ENCODE measurements around the gene NRXN3.

NRXN3 gene

DNA sequence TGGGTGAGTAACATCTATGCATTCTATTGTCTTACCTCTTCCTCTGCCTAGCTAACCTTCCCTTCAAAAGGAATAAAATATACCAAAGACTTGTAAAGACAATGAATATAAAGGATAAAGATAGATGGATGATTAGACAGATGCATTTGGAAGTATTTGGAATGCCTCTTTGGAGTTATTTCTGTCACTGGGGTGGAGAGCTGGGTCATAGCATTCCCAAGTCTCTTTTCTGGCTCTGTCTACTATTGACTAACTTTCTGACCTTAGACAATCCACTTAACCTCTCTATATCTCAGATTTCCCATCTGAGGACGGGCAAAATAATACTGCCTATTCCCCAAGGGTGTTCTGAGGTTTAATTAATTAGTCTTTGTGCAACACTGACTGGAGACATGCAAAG, 1523.8 kb downstream of the NRXN3 start:
- DNase-seq (ENCODE audit: low spot score) = no peak

DNA sequence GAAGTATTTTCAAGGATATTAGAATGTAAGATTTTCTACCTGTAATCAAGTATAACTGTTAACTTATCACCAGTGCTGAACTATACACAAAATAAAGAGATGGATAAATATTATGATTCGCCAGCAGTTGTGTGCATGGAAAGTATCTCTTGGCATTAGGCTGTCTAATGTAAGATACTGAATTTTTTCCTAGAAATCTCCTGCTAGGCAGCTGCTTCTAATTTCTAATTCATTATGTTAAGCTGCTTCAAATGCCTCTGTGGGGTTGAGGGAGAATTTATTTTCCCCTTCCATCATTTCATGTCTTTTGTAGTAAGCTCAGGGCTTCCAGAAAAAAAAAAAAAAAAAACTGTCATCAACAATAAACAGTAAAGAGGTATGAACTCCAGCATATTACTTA, 1525.1 kb downstream of the NRXN3 start:
- DNase-seq (ENCODE audit: low spot score) = no peak

DNA sequence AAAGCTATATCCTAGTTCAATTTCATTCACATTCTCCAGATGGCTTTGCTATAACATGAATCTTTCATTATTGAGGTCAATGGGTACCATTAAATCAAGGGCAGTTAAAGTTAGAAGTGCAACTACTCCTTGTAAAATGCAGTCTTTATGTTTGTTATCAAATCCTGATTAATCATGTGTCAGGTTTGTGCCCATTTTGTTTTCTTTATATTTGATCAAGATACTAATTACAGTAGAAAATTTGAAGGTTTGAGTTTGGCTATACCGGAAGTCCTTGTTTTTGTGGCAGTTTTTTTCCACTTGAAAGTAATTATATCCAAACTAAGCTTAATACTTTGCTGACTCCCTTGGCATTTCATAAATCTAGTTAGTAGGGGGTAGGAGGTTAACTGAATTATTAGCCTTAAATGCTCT, 1528.1 kb downstream of the NRXN3 start:
- DNase-seq (ENCODE audit: low spot score) = no peak

DNA sequence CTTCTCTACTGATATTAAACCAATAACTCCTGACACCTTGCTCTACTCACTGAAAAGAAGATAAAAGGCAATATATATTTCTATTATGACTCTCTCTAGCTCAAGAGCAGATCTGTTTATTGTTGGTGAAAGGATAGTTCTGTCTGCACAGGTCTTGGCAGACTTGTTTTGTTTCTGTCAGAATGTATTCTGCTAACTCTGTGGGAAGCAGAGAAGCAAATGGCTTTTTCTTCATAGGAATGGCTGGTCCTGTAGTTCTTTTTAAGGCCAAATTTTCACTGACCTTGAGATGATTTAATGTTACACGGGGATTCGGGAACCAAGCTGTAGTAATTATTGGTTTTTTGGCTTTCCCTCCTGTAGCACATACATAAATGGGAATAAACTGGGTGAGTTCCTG, 1529.0 kb downstream of the NRXN3 start:
- no peak for DNase-seq (ENCODE audit: low spot score)

DNA sequence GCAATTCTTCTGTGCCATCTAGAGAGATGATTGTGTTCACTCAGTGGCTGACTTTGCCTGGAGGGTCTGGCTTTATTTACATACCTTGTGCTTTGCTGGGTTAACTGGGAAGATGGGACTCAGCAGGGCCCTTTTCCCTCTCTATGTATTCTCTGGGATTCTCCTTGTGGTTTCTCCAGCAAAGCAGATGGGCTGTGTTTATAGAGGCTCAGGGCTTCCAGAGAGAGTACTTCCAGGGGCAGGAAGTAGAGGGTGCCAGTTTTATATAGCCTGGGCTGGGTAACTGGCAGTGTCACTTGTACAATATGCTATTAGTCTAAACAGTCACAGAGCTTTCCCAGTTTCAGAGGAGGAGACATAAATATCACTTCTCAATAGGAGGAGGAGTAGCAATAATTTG, 1531.2 kb downstream of the NRXN3 start:
- no peak for DNase-seq (ENCODE audit: low spot score)

DNA sequence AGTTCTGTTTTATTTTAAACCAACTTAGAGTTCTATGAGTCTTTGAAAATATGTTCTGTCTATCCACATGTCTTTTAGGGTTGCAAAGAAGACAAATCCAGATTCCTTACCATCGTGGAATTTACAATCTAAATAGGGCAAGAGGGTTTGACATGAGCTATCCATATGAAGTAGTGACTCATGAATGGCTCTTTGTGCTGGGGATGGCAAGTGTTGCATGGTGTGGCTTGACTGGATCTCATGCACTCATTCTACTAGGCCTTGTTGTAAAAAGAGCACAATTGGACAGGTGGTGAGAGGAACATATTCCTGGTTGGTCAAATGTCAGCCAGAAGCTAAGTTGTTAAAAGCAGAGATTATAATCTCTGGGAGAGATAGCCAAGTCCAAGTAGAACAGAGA, 1532.0 kb downstream of the NRXN3 start:
- no peak for DNase-seq (ENCODE audit: low spot score)

DNA sequence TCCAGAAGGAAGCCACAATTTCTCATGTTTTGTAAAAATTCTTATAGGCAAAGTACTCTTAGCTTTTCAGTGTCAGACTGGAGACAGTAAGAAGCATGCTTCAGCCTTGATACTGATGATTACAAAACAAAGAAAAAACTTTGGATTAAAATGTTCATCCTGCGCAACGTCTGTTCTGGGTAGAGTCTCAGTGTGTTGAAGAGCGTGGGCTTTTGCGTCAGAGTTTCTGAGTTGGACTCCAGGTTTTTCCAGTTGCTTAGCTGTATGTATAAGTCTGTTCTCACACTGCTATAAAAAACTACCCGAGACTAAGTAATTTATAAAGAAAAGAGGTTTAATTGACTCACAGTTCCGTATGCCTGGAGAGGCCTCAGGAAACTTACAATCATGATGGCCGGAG, 1533.0 kb downstream of the NRXN3 start:
- DNase-seq (ENCODE audit: low spot score) = no peak

DNA sequence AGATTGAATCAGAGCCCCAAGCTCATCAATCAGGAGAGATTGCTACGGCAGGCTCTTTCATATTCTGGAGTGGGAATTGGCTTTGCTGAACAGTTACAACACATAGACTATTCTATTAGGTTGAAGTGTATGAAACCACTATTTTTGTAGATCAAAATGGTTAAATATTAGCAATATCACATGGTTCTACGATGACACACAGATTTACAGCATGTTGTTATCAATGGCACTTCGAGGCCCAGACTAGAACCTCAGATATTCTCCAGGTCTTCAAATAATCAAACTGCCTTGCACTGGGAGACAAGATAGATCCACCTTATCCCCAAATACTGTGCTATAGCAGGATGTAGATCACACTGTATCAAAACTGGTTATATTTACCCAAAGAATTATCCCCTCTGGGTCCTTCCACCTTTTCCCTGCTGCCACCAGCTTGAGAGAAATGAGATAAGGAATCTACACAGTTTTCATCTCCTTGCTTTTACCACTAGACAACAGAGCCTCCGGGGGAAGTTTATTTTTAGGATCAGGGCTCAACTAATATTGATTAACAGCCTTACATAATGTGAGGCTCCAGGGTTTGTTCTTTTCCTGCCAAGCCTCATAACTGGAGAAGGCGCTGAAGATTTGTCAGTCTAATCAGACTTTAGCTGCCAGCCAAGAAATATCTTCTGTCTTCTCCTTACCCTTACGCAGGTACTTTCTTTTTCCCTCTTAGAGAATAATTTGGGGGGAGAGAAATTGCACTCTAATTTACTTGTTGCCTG, 1534.1 kb downstream of the NRXN3 start:
- no peak for DNase-seq (ENCODE audit: low spot score)

DNA sequence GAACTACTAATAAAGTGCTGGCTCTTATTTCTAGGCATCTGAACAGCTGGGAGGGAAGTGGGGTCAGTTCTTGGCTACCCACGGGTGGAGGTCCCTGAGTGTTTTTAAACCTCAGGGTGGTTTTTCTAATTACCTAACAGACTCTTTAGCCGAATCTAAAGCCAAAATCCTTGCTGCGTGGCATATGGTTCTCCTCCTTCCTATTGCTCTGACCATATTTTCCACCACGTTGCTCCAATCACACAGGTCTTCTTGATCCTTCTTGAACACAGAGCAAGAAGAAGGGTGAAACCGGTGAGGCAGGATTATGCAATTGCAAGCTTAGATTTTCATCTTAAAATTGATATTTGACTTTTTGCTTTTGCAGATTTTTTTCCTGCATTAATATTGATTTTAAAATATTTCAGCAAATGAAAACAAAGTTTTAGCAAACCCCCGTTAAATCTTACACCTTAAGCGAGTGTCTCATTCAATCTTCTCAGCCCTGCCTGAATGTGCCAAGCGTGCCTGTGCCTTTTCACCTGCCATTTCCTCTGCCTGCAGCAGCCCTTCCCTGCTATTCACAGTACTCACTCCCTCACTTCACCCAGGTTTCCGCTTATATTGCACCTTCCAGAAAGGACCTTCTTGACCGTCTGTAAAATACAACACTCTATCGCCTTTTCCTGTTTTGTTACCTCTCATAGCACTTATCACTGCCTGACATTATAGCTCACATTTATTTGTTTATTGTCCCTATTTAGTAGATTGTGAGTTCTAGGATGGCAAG, 1535.1 kb downstream of the NRXN3 start:
- DNase-seq (ENCODE audit: low spot score) = no peak

DNA sequence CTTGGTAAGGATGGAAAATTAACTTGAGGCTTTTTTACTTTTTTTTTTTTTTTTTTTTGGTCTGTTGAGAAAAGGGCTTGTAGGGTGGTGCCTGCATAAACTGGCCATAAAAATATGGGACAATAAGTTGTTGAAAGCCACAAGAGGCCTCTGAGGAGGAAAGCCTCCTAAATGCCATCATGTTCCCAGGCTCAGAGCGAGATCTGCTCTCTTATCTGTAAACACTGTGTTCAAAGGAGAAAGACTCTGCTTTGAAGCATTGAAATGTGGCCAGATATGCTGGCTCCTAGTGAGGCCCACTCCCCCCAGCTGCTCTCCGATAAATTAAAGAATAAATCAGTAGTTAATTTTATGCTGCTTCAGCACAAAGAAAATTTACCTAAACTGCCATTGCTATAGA, 1536.2 kb downstream of the NRXN3 start:
- no peak for DNase-seq (ENCODE audit: low spot score)

DNA sequence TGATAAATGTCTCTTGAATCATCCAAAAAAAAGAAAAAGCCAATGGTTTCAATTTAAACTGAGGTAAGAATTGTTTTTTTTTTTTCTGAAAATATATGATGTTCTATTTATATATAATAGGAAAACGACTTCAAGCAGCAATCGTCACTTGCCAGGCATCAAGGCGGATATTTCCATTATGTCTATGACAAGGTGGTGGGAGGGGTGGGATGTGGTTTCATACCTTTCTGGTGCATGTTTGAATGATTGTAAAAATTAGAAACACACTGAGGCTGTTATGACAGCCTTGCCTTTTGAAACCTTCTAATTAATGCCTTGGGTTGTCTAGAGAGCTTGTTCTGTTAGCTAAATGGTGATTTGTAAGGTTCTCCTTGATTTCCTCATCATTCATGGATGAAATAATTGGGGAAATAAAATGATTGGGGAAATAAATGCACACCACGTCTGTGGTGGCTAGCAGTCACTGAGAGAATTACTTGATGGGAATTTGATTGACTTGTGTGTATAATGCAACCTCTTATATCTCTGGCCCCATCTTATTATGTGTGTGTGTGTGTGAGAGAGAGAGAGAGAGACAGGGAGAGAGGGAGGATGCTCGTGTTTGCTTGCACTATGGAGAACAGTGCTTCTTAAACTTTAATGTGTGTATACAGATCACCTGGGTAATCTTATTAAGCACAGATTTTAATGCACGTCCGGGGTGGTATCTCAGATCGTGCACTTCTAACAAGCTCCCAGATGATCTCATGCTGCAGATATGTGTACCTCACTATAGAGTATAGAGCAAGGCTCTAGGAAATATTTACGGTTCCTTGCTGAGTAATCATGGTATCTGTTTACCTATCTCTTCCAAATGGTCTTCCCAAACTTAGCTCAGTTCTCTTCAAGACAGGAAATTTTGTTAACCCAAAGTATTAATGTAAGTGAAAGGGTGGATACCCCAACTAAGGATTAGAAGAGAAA, 1538.5 kb downstream of the NRXN3 start:
- no peak for DNase-seq (ENCODE audit: low spot score)

DNA sequence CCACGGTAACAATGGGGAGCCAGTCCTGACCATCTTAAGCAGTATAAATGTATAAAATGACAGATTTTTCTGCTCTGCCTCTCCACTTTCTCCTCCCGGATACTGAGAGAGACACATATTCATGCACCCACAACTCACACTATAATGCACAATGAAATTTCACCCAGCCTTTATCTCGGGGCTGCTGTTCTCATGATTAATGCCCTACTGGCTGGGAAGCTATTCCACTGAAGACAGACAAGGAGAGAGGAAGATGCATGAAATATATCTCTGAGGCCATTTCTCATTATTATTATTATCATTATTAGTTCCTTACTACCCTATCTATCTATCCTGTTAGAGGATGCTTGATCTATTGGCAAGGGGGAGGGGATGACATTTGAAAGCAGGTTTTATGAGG, 1539.4 kb downstream of the NRXN3 start:
- no peak for DNase-seq (ENCODE audit: low spot score)

DNA sequence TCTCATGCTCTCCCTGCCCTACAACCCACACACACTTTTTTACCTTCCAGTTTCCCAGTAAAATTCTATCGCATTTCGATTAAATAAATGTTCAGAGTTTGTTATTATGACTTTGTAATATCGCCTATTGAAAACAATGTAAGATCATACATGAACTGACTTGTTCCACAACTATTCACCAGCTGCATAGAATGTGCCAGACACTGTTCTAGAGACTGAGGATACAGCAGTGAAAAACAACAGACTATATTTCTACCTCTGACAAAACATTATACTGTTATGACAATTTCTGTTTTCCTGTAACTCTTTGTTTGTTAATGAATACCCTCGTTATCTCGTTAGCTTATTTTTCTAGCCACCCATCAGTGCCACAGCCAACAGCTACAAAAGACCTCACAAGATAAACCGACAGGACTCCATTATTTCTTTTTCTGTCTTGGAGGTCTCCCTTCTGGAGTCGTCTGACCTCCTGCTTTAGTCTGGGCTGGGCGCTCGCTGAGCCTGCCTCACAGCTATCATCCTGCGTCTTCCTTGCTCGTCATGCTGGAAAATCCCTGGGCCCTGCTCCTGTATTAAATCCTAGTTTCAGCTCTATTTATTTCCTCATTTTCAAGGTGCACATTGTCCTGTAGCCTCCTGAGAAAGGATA, 1542.3 kb downstream of the NRXN3 start:
- DNase-seq (ENCODE audit: low spot score) = no peak

DNA sequence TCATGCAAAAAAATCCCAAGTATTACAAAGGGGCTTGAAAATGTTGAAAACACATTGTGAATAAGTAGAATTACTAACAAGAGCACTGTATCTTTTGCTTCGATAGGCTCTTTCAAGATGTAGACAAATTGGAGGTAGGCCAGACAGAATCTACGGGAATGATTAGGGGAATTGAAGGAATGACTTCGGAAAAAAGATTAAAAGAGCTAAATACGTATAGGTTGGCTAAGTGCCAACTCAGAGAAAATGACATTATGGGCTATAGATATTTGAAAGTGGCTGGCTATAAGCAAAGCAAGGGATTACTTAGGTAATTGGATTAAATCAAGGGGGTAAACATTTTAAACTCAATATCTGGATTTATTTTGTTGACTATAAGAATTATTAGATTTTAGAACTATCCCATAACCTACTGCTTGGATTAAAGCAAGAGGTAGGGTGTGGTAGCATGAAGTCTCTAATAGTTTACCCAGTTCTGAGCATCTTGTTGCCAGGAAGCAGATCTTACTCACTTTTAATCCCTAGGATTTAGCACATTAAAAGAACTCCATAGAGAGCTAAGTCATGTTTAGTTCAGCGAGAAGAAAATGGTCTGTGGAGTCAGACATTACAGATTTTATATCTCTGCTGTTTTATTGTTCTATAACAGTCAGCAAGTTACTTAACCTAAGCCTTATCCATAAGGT, 1551.4 kb downstream of the NRXN3 start:
- DNase-seq (ENCODE audit: low spot score) = no peak

DNA sequence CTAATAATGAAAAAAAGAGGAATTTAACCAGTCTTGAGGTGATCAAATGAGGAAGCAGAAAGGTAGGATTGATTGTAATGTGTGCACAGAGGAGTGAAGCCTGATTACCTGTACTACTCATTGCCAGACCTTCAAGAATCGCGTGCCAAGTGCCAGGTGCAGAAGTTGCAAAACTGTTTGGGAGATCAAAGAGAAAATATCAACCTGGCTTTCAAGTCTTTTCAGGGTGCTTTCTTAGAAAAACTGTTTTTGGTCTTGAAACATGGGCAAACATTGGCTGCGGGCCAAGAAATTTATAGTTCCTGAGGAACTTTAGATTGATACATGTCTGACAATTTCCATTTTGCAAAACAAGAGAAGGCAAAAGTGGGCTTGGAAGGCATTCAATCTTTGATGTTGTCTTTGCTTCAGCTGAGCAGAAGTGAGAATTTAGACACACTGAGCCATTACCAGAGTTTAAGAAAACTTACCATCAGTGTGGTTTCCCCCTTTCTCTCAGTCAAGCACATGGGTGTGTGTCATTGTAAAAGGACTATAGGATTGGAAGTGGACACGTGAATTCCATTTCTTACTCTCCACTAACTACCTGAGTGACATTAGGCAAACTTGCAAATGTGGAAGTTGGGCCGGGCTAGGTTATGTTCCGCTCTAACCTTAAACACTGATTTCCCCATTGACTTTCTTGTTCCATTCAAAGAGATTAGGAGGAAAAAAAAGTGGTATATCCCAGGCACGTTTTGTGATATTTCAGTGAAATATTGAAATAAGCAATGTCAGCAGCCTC, 1555.0 kb downstream of the NRXN3 start:
- DNase-seq (ENCODE audit: low spot score) = no peak

DNA sequence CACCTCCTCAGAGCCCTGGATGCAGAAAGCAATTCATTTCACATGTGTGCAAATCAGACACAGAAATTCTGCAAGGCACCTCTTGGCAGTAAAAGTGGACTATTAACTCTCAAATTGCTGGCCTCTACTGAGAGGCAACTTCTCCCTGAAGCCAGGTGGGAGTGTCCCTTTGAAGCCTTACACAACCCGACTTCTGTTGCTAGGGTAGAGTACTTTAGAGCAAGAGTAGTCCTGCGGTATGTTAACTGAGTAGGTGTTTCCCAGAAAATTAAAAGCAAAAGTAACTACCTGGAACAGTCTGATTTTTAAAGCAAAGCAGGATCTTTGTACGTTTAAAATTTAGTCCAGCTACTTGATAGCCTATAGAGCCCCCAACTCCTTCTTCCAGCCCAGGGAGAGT, 1557.7 kb downstream of the NRXN3 start:
- no peak for DNase-seq (ENCODE audit: low spot score)

DNA sequence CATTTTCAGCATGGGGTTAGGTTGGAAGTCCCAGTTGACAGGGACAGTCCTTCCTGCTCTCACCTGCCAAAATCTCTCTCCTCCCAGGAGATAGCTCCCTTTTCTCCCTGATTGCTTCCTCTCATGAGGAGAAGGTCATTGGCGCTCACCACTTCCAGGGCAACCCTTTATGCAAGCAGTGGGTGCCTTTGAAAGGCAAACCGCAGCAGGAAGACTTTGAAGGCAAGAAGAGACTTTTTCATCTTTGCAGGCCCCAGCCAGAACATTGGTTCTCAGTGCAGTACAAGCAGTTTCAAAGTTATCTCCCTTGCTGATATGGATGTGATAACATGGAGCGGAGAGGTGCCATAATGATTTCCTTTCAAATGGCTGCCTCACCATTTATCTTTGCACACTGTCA, 1558.2 kb downstream of the NRXN3 start:
- DNase-seq (ENCODE audit: low spot score) = no peak

DNA sequence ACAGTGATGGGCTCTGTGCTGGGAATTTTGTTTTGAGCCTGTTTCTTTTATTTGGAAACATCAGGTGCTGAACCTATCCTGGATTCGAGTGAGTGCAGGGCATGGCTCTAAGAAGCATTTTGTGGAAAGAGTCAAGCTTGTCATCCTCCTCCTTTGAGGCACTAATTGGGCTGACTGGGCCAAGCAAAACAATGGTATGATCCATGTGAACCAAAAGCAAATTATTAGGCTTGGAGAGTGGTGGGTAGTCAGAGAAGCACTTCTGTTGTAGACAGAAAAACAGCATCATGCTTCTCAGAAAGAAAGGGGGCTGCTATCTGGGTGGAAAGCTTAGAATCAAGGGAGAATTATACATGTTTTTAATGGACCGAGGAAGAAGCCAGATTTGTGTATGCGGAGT, 1559.6 kb downstream of the NRXN3 start:
- no peak for DNase-seq (ENCODE audit: low spot score)

DNA sequence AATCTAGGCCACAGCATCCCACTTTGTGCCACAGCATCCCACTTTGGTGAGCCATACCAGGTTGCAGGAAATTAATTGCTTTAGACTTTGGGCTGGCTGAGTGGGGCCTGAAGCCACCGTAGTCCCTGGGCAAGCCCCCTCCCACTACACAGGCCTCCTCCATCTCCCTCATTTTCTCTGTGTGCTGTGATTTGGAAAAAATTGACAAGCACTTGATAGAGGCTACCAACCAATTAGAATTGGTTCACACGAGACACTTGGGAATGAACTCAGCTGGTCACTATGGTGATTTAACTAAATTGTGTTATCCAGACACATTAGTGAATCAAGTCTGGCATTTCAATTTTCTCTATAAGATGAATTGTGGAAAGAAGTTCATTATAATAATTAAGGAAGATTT, 1560.0 kb downstream of the NRXN3 start:
- DNase-seq (ENCODE audit: low spot score) = no peak

DNA sequence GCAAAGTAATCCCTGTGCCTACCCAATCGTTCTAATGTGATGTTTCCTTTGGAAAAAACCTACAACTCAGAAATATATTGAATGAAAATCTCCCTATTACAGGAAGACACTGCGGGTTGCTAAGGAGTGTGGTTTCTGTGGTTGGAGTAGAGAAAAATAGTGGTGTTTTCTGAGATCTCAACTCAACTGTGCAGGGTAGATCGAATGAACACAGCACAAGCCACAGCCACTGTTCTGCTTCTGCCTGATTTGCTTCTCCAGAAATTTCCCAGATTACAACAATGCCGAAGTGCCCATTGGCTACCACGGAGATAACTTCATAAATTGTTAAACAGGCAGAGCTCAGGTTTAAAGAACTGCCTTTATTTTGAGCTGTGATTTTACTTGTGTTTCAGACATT, 1560.8 kb downstream of the NRXN3 start:
- no peak for DNase-seq (ENCODE audit: low spot score)
